NK-92 (cell line): ENCODE data around the gene SCUBE3.

Experiments used
- DNase-seq: peaks from one replicate; lab custom pipeline; 2025; ENCODE audit not compliant: unreplicated experiment; lab: John Stamatoyannopoulos, UW

The SCUBE3 gene

GRCh38 chr6:35297601-35298481 lies 84.1 kb downstream of the SCUBE3 start, which contains the start of gene DEF6:
Gene DEF6 (plus strand): TSS chr6:35297818. CDS start chr6:35297857, 39 bp downstream.
- DNase-seq: peak; percentile 20

GRCh38 chr6:35298625-35299140 lies 84.9 kb downstream of the SCUBE3 start:
- no peak for DNase-seq

DNA sequence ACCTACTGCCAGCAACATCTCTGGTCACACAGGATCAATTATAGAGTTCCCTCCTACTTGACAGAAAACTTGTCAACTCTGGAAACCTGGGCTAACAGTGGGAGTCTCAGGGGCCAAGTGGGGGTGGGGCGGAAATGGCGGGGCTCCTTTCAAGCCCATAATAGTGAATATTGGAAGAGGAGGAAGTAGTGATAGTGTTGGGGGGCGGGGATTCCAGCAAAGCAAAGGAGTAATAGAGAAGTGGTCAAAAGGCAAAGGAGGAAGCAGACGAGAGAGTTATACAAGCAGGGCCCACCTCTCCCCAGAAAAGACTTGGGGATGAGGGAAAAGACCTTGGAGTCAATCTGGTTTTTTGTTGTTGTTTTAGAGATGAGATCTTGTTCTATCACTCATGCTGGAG lies 85.9 kb downstream of the SCUBE3 start:
- DNase-seq: no peak

DNA sequence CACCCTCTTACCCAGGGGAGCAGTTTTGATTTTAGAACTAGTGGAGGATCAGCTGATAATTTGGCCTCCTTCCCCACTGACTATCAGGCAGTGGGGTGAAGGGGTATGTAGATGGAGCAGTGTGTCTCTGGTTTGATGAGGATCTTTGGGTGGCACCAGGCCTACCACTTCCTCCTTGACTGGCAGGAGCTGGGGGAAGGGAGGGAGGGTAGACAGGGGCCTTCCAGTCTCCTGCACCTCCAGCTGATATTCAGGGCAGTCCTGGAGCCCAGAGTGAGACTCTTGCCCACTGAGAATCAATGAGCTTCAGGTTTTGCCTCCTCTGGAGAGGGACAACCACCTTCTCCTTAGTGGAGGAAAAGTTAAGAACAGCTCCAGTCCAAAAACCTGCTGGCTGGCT lies 87.1 kb downstream of the SCUBE3 start:
- no peak for DNase-seq
